ENCODE measurements around the gene MUC6.

Gene MUC6

DNA sequence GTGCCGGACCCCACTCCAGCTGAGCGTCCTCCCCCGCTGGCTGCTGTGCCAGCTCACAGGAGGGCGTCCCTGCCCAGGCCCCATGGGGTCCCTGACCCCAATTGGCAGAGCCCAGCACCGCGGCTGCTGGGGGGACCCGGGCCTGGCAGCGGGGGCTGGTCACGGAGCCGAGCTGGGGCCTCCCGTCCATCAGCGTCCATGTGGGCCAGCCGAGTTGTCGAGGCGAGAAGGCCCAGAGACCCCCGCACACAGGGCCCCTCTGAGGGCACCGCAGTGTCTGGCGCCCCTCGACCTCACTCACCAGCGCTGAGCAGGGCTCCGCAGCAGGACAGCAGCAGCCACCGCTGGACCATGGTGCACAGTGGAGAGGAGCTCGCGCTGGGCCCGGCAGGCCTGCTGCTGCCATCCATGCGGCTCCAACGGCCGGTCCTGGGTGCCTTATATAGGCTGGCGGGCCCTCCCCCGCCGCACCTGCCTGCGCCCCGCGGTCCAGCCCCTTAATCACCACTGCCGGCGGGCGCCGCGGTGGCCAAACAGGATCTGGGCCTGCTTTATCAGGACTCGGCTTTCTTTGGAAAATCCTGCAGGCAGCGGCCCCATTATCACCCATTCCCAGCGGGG, at the start of gene MUC6:
MUC6 (minus strand) TSS at position 416 of the 621 bp plus-strand sequence; CDS start at position 353, 63 bp downstream.
- no peak for DNase-seq (ENCODE audit: low read depth in 3 of 3, low spot score in 1 of 3)

DNA sequence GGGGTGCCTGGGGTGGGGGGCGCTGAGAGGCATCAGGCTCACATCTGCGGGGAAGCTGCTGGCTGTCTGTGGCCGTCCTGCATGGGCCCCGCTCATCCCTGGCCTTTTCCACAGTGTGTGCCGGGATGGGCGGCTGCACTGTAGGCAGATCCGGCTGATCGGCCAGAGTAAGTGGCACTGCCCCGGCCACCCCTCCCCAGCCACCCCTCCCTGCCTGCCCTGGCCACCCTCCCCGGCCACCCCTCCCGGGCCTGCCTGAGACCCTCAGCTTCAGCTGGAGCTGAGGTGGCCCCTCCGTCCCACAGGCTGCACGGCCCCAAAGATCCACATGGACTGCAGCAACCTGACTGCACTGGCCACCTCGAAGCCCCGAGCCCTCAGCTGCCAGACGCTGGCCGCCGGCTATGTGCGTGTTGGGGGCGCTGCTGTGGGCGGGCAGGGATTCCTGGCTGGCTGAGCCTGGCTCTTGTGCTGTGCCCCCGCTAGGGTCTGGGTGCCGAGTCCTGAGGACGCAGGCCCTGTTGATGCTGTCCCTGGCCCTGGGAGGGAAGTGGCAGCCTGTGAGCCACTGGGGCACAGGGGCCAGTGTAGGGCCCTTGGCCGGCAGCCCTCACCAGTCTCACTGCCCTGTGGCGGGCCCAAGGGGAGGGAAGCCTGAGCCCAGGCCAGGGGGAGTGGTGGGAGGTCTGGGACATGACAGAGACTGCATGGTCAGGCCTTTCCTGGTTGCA, 49.1 kb upstream of the MUC6 start:
- no peak for DNase-seq (ENCODE audit: low read depth in 3 of 3, low spot score in 1 of 3)

DNA sequence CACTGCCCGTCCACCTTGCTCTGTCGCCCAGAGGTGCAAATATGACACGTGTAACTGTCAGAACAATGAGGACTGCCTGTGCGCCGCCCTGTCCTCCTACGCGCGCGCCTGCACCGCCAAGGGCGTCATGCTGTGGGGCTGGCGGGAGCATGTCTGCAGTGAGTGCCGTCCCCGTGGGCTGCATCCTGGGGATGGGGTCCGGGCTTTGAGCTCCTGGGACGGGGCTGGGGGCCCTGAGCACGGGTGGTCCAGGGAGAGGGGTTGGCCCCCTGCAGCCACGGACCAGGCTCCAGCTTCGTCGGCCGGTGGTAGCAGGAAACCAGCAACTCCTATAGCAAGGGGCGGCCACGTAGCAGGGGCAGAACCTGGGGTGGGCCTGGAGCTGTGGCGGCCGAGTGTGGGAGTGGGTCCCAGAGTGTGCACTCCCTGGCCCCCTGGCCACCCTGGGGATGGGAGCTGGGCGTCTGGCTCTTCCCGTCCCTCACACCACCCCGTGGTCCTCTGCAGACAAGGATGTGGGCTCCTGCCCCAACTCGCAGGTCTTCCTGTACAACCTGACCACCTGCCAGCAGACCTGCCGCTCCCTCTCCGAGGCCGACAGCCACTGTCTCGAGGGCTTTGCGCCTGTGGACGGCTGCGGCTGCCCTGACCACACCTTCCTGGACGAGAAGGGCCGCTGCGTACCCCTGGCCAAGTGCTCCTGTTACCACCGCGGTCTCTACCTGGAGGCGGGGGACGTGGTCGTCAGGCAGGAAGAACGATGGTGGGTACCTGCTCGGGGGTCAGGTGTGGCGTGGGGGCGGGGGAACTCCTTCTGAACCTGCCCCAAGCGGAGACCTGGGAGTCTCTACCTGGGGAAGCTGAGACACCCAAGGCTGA, 48.3 kb upstream of the MUC6 start:
- no peak for DNase-seq (ENCODE audit: low read depth in 3 of 3, low spot score in 1 of 3)

GRCh38 chr11:1083621-1084551, 47.4 kb upstream of the MUC6 start:
- no peak for DNase-seq (ENCODE audit: low read depth in 3 of 3, low spot score in 1 of 3)

DNA sequence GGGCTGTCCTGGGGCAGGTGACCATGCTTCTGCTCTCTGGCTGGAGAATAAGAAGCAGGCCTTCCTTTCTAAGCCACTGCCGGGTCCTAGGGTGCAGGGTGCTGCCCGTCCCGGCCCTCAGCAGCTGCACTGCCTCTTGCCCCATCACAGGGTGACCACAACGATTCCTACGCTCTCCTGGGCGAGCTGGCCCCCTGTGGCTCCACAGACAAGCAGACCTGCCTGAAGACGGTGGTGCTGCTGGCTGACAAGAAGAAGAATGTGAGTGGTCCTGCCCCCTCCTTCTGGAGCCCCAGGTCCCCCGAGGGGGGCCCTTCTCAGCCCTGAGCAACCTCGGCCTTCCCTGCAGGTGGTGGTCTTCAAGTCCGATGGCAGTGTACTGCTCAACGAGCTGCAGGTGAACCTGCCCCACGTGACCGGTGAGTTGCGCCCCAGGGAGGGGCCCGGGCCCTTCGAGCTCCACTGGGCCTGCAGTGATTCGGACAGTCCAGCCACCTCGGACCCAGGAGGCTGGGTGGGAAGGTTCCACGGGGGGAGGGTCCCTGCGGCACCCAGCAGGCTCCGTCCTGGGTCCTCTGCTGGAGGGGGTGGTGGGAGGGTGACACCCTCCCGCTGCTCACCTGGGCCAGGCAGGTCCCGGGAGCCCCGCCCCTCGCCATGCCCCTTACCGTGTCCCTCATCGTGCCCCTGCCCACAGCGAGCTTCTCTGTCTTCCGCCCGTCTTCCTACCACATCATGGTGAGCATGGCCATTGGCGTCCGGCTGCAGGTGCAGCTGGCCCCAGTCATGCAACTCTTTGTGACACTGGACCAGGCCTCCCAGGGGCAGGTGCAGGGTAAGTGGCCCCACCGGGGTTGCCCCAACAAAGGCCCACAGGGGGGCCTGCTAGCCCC, 46.5 kb upstream of the MUC6 start:
- no peak for DNase-seq (ENCODE audit: low read depth in 3 of 3, low spot score in 1 of 3)

GRCh38 chr11:1082346-1082727, 45.8 kb upstream of the MUC6 start:
- no peak for DNase-seq (ENCODE audit: low read depth in 3 of 3, low spot score in 1 of 3)

GRCh38 chr11:1081601-1082311, 45.2 kb upstream of the MUC6 start:
- no peak for DNase-seq (ENCODE audit: low read depth in 3 of 3, low spot score in 1 of 3)

DNA sequence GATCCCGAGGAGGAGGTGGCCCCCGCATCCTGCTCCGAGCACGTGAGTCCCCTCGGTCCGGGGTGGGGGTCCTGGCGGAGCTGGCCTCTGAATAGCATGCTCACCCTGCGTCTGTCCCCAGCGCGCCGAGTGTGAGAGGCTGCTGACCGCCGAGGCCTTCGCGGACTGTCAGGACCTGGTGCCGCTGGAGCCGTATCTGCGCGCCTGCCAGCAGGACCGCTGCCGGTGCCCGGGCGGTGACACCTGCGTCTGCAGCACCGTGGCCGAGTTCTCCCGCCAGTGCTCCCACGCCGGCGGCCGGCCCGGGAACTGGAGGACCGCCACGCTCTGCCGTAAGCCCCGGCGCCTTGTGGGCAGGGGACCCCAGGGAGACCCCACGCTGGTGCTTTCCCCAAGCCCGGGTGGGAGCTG, 41.7 kb upstream of the MUC6 start:
- no peak for DNase-seq (ENCODE audit: low read depth in 3 of 3, low spot score in 1 of 3)

DNA sequence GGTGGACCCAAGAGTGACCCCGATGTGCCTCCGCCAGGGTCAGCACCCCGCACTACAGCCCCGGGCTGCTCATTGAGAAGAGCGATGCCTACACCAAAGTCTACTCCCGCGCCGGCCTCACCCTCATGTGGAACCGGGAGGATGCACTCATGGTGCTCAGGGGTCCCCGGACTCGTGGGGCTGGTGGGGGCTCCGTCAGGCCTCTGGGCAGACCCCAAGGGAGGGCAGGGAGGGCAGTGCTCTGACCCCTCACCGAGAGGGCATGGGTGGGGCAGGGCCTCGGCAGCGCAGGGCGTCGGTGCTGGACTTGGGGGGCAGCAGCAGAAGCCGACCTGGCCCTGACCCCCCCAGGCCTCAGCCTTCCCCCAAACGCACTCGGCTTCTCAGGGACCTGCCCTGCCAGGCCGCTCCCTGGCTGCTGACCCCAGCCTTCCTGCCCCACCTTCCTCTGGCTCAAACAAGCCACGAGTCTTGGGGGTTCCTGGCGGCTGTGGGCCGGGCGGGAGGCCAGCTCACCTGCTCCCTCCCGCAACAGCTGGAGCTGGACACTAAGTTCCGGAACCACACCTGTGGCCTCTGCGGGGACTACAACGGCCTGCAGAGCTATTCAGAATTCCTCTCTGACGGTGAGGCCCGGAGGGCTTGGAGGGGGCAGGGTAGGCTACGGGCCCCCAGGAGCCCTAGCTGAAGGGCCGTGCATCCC, 41.0 kb upstream of the MUC6 start:
- no peak for DNase-seq (ENCODE audit: low read depth in 3 of 3, low spot score in 1 of 3)

DNA sequence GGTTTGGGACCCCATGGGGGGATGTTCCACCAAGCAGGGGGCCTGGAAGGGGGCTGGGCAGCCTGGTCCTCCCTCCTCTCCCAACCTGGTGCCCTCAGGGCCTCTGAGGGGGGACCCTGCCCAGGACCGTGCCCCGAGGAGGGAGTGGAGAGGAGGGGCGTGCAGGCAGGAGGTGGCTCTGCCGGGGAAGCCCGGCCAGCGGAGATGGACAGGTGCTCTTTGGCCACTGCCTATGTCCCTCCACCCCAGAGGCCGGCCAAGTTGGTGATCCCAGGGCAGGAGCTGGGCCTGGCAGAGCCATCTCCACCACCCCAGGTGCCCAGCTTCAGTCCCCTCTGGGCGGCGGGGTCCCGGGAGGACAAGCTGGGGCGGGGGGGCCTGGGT, 40.5 kb upstream of the MUC6 start:
- no peak for DNase-seq (ENCODE audit: low read depth in 3 of 3, low spot score in 1 of 3)

- no peak for DNase-seq (ENCODE audit: low read depth in 3 of 3, low spot score in 1 of 3)
Measured at GRCh38 chr11:1076061-1076665, 39.6 kb upstream of the MUC6 start.

- DNase-seq (ENCODE audit: low read depth in 3 of 3, low spot score in 1 of 3), result no peak
Measured at GRCh38 chr11:1075341-1075911, 38.9 kb upstream of the MUC6 start.

DNA sequence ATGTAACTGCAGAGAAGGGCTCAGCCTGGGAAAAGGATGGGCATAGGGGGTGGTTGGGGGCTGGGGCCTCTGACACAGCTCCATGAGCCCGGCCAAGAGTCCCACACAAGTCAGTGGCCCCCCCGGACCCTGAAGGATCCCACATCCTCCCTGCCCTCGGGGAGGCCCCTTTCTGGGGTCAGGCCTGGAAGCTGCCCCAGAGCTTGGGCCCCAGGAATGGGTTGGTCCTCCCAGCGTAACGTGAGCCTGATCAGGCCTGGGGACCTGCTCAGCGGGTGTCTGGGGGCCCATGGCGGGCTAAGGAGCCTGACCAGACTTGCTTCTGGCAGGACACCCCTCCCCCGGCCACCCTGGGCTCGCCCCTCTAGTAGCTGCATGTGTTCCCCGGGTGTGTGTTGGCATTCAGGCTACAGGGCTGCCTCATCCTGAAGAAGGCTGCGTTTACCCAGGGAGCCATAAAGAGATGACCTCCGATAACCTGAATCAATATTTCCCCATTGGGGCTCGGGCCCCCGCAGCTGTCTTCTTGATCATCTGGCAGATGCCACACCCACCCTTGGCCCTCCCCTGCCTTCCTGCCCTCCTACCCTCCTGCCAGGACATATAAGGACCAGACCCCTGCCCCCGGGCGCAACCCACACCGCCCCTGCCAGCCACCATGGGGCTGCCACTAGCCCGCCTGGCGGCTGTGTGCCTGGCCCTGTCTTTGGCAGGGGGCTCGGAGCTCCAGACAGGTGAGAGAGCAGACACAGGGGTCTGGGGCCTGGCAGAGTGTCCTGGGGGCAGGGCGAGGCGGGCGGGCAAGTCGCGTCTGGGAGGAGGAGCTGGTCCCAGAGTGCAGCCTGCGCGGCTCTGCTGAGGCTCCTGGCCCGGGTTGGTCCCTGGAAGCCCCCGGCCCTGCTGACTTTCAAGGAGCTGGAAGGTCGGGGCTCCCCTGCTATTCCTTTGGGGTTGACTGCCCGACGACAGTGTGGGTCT, 38.0 kb upstream of the MUC6 start, which contains the start of gene MUC2:
MUC2 (plus strand) TSS at position 631 of the 978 bp plus-strand sequence.
- DNase-seq (ENCODE audit: low read depth in 3 of 3, low spot score in 1 of 3), result no peak

- DNase-seq (ENCODE audit: low read depth in 3 of 3, low spot score in 1 of 3), result no peak
Measured at GRCh38 chr11:1073851-1074243, 37.3 kb upstream of the MUC6 start.

DNA sequence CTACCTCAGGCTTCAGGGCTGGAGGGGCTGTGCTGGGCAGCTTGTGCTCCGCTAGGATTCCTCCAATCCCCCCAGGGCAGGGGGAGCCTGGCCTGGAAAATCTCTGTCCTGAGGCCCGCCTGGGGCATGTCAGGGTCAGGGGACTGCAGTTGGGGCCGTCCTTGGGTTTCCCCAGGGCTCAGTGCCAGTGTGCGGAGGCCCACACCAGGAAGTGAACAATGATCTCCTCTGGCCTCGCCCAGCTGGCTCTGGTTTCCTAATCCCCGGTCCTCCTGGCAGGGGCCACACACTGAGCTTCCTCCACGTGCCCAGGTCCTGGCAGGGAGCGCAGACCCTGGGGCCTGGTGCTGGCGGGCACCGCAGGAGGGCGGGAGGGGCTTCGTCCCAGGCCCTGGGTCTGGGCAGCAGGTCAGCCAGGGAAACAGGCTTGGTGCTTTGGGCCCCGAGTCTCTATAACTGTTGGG, 36.8 kb upstream of the MUC6 start:
- no peak for DNase-seq (ENCODE audit: low read depth in 3 of 3, low spot score in 1 of 3)

- DNase-seq (ENCODE audit: low read depth in 3 of 3, low spot score in 1 of 3), result no peak
Measured at GRCh38 chr11:1072821-1073231, 36.3 kb upstream of the MUC6 start.

Measured in stimulated activated CD4-positive, alpha-beta T cell treated with anti-CD3 and anti-CD28 coated beads, TNF-alpha, amount 100 ng/mL, for 1 hour (primary cell).